ENCODE results near the gene MTERF4. TPM values are rescaled to one million over a fixed set of nuclear protein-coding genes. Genes with fewer than 3 reads are reported as not detected.
A peak's percentile ranks its signal among the peaks of the same experiment; 100 is the strongest.

MTERF4 gene
- total and polyA plus RNA-seq, 2 of the 13 experiments (the other 11 are each of a cell fraction or from before 2014, with no cell fraction given), result 50.5 to 59.8 TPM

- peaks cover 1 to 4% of the 10 kb centered on the region in 2 experiments; a peak in 1 of 5 replicates for H3K36me3 ChIP-seq (replicated peaks in 1 of 2; ENCODE audit: control insufficient read depth in 1 of 2, insufficient read depth in 2 of 2, low read length in 2 of 2)
- no TSS peak for BruUV-seq (replicated peaks)
- H4K20me1 ChIP-seq (ENCODE audit: insufficient read depth, low read length), result no peaks in the 10 kb centered on the region; the same call in 1 of the 2 replicates
- no peak for DNase-seq (ENCODE audit: low spot score)
- intact Hi-C loops (cut with micrococcal nuclease; ENCODE audit: unreplicated experiment) (no loop called here), in situ Hi-C loops (cut with HindIII; ENCODE audit: extremely low pct_ligation_motif_present, low pct_unique_long_range_greater_than_20kb) (no loop called here)
- H3K9me3 ChIP-seq (ENCODE audit: low read length), result no peaks in the 10 kb centered on the region
- H2AFZ ChIP-seq (ENCODE audit: low read length), result no peak overlapping the region
- WGBS (ENCODE audit: low lambda C conversion rate), result 67% methylated on average over 12 of the region's 14 CpGs
- no peak overlapping the region for H3K4me3 ChIP-seq (replicated peaks in 1 of 3; ENCODE audit: insufficient read depth in 1 of 3, low read depth in 2 of 3, low read length in 3 of 3)
- no peak for FAIRE-seq
- H3K27ac ChIP-seq (ENCODE audit: extremely low read length, insufficient read depth, low read length), result no peak overlapping the region
- CTCF ChIA-PET (ENCODE audit: low intra/inter-chr PET ratio, low total read pairs), result no interaction called here
- ATAC-seq, result peak; percentile 13
- POLR2A ChIA-PET, result interaction anchor here (1.4 kb wide), 1 partner anchor 77 kb away, joined by 4 read pairs; the partner anchor contains the start of gene PASK
- H3K79me2 ChIP-seq (ENCODE audit: insufficient read depth, low read length), result no peaks in the 10 kb centered on the region
- H3K4me1 ChIP-seq (ENCODE audit: insufficient read depth, low read length), result peaks cover 23% of the 10 kb centered on the region; the same call in 1 of the 2 replicates
- H3K4me2 ChIP-seq (ENCODE audit: low read depth, low read length), result no peak overlapping the region
- H3K27me3 ChIP-seq (ENCODE audit: control insufficient read depth in 1 of 2, insufficient read depth in 2 of 2, low read length in 2 of 2), result peaks cover 15 to 30% of the 10 kb centered on the region in 2 experiments
- no peak for TF ChIP-seq CBX2 (IDR thresholded peaks at IDR 0.05; ENCODE audit: low read depth, low read length)
- no peak for TF ChIP-seq CBX2 (CRISPR knock-in tag; IDR thresholded peaks at IDR 0.05; ENCODE audit: low read depth)
- H3K9ac ChIP-seq (ENCODE audit: insufficient read depth, low read depth, low read length), result no peak overlapping the region
Measured at GRCh38 chr2:241072553-241073165, 29.4 kb downstream of the MTERF4 start.

GRCh38 chr2:241072151-241072550 is 29.9 kb downstream of the MTERF4 start:
- in situ Hi-C loops (cut with HindIII; ENCODE audit: extremely low pct_ligation_motif_present, low pct_unique_long_range_greater_than_20kb), result no loop called here
- CTCF ChIA-PET (ENCODE audit: low intra/inter-chr PET ratio, low total read pairs), result no interaction called here
- no peaks in the 10 kb centered on the region; the same call in 1 of the 2 replicates for H4K20me1 ChIP-seq (ENCODE audit: insufficient read depth, low read length)
- TF ChIP-seq ZFP36L2 (CRISPR knock-in tag; IDR thresholded peaks at IDR 0.05), result no peak
- TF ChIP-seq SMC3 (IDR thresholded peaks at IDR 0.05; ENCODE audit: low read length), result no peak
- no peak for TF ChIP-seq REL (CRISPR knock-in tag; conservative IDR thresholded peaks at IDR 0.05)
- TF ChIP-seq FOXO1 (CRISPR knock-in tag; IDR thresholded peaks at IDR 0.05), result no peak
- TF ChIP-seq ZBTB26 (CRISPR knock-in tag; IDR thresholded peaks at IDR 0.05; ENCODE audit: borderline replicate concordance), result no peak
- no peak for TF ChIP-seq ZNF281 (CRISPR knock-in tag; IDR thresholded peaks at IDR 0.05; ENCODE audit: borderline replicate concordance)
- TF ChIP-seq THYN1 (CRISPR knock-in tag; IDR thresholded peaks at IDR 0.05; ENCODE audit: borderline replicate concordance, low read depth), result no peak
- no peak for TF ChIP-seq DMTF1 (CRISPR knock-in tag; IDR thresholded peaks at IDR 0.05)
- TF ChIP-seq ATF1 (CRISPR knock-in tag; IDR thresholded peaks at IDR 0.05), result no peak

More at GRCh38 chr2:241072151-241072550, 29.9 kb downstream of the MTERF4 start:
- H2AFZ ChIP-seq (ENCODE audit: low read length), result no peak overlapping the region
- H3K27ac ChIP-seq (ENCODE audit: extremely low read length, insufficient read depth, low read length), result no peak overlapping the region
- BruUV-seq (replicated peaks), result no TSS peak
- H3K27me3 ChIP-seq (ENCODE audit: control insufficient read depth in 1 of 2, insufficient read depth in 2 of 2, low read length in 2 of 2), result peaks cover 15 to 35% of the 10 kb centered on the region in 2 experiments
- no peak overlapping the region for H3K4me2 ChIP-seq (ENCODE audit: low read depth, low read length)
- no peak overlapping the region for H3K4me3 ChIP-seq (replicated peaks in 1 of 3; ENCODE audit: insufficient read depth in 1 of 3, low read depth in 2 of 3, low read length in 3 of 3)
- peaks cover 23% of the 10 kb centered on the region; the same call in 1 of the 2 replicates for H3K4me1 ChIP-seq (ENCODE audit: insufficient read depth, low read length)
- H3K36me3 ChIP-seq (replicated peaks in 1 of 2; ENCODE audit: control insufficient read depth in 1 of 2, insufficient read depth in 2 of 2, low read length in 2 of 2), result peaks cover 1 to 4% of the 10 kb centered on the region in 2 experiments; a peak in 1 of 5 replicates
- H3K9ac ChIP-seq (ENCODE audit: insufficient read depth, low read depth, low read length), result no peak overlapping the region
- 69% methylated on average over 6 of the region's 9 CpGs for WGBS (ENCODE audit: low lambda C conversion rate)
- FAIRE-seq (no peak), ATAC-seq (no peak), DNase-seq (ENCODE audit: low spot score) (no peak)
- no peaks in the 10 kb centered on the region for H3K9me3 ChIP-seq (ENCODE audit: low read length)
- POLR2A ChIA-PET, result no interaction called here
- intact Hi-C loops (cut with micrococcal nuclease; ENCODE audit: unreplicated experiment), result no loop called here
- H3K79me2 ChIP-seq (ENCODE audit: insufficient read depth, low read length), result no peaks in the 10 kb centered on the region
